ENCODE results near the gene RASAL1.

The RASAL1 gene

GRCh38 chr12:113088037-113088436, 47.5 kb downstream of the RASAL1 start:
- in situ Hi-C loops (cut with MboI; ENCODE audit: low pct_unique_long_range_greater_than_20kb, low sequenced_read_pairs): no loop called here
- no peak for DNase-seq

DNA sequence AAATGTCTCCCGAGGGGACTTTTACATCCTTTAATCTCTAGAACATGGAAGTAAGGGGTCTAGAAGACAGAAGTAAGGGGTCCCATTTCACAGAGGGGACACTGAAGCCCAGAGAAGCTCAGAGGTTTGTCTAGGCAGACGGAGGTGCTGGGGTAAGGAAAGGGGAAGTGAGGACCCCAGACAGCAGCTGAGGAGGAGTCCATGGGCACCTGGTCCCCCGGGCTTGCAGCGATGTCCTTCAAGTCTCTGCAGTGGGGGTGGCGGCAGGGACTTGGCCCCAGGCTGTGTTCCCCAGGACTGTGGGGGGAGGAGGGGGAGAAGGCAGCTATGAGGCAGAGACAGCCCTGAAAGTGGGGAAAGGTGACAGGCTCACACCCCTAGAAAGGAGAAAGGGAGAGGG, 48.4 kb downstream of the RASAL1 start:
- no peak for DNase-seq
- in situ Hi-C loops (cut with MboI; ENCODE audit: low pct_unique_long_range_greater_than_20kb, low sequenced_read_pairs): no loop called here

GRCh38 chr12:113086249-113087164, 49.1 kb downstream of the RASAL1 start:
- in situ Hi-C loops (cut with MboI; ENCODE audit: low pct_unique_long_range_greater_than_20kb, low sequenced_read_pairs): no loop called here
- DNase-seq: peak; percentile 43

- in situ Hi-C loops (cut with MboI; ENCODE audit: low pct_unique_long_range_greater_than_20kb, low sequenced_read_pairs): no loop called here
- no peak for DNase-seq
These were observed 51.6 kb downstream of the RASAL1 start for GRCh38 chr12:113083863-113084435.

DNA sequence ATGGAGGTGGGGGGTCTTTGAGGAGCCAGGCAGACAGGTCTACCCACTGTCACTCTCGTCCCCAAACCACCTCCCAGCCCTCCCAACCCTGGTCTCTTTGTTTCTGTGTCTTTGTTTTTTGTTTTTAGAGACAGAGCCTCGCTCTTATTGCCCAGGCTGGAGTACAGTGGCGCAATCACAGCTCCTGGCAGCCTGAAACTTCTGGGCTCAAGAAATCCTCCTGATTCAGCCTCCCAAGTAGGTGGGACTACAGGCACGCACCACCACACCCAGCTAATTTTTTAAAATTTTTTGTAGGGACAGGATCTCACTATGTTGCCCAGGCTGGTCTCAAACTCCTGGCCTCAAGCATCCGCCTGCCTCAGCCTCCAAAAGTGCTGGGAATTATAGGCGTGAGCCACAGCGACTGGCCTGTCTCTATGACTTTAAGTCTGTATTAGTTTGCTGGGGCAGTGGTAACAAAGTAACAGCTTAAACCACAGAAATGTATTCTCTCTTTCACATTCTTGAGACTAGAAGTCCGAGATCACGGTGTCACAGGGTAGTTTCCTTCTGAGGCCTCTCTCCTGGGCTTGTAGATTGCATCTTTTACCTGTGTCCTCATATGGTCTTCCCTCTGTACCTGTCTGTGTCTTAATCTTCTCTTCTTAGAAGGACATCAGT, 52.9 kb downstream of the RASAL1 start:
- DNase-seq: no peak
- in situ Hi-C loops (cut with MboI; ENCODE audit: low pct_unique_long_range_greater_than_20kb, low sequenced_read_pairs): no loop called here

GRCh38 chr12:113081873-113082272, 53.7 kb downstream of the RASAL1 start:
- in situ Hi-C loops (cut with MboI; ENCODE audit: low pct_unique_long_range_greater_than_20kb, low sequenced_read_pairs): no loop called here

GRCh38 chr12:113077859-113078255, 57.7 kb downstream of the RASAL1 start:
- in situ Hi-C loops (cut with MboI; ENCODE audit: low pct_unique_long_range_greater_than_20kb, low sequenced_read_pairs): no loop called here
- DNase-seq: no peak

More at GRCh38 chr12:113081873-113082272, 53.7 kb downstream of the RASAL1 start:
- DNase-seq: no peak

DNA sequence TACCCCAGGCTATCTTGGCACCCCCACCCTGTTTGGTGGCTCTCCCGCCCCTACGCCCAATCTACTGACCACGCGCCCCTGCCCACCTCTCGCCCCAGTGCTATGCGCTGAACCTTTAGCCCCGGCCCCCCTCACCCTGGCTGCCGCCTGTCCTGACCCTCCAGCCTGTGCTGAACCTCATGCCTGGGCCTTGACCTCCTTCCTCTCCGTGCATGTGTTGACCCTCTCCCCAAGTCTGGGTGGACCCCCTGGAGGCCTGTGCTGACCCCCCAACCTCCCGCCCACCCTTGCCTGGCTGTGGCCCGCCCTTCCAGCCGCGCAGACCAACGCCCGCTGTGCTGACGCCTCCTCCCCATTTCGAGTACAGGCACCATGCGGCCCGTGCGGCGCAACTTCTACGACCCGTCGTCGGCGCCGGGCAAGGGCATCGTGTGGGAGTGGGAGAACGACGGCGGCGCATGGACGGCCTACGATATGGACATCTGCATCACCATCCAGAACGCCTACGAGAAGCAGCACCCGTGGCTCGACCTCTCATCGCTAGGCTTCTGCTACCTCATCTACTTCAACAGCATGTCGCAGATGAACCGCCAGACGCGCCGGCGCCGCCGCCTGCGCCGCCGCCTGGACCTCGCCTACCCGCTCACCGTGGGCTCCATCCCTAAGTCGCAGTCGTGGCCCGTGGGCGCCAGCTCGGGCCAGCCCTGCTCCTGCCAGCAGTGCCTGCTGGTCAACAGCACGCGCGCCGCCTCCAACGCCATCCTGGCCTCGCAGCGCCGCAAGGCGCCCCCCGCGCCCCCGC, 58.3 kb downstream of the RASAL1 start:
- in situ Hi-C loops (cut with MboI; ENCODE audit: low pct_unique_long_range_greater_than_20kb, low sequenced_read_pairs): no loop called here
- no peak for DNase-seq

- DNase-seq: no peak
- in situ Hi-C loops (cut with MboI; ENCODE audit: low pct_unique_long_range_greater_than_20kb, low sequenced_read_pairs): no loop called here
These were observed 60.4 kb downstream of the RASAL1 start for GRCh38 chr12:113075137-113075683.

- no peak for DNase-seq
- in situ Hi-C loops (cut with MboI; ENCODE audit: low pct_unique_long_range_greater_than_20kb, low sequenced_read_pairs): no loop called here
These were observed 62.0 kb downstream of the RASAL1 start for GRCh38 chr12:113073586-113073985.

- no peak for DNase-seq
- in situ Hi-C loops (cut with MboI; ENCODE audit: low pct_unique_long_range_greater_than_20kb, low sequenced_read_pairs): no loop called here
These were observed 63.4 kb downstream of the RASAL1 start for GRCh38 chr12:113072136-113072535.

- in situ Hi-C loops (cut with MboI; ENCODE audit: low pct_unique_long_range_greater_than_20kb, low sequenced_read_pairs): no loop called here
- DNase-seq: no peak
These were observed 64.1 kb downstream of the RASAL1 start for GRCh38 chr12:113071135-113072112.

GRCh38 chr12:113070117-113070906, 65.2 kb downstream of the RASAL1 start:
- DNase-seq: peak; percentile 47
- in situ Hi-C loops (cut with MboI; ENCODE audit: low pct_unique_long_range_greater_than_20kb, low sequenced_read_pairs): no loop called here

DNA sequence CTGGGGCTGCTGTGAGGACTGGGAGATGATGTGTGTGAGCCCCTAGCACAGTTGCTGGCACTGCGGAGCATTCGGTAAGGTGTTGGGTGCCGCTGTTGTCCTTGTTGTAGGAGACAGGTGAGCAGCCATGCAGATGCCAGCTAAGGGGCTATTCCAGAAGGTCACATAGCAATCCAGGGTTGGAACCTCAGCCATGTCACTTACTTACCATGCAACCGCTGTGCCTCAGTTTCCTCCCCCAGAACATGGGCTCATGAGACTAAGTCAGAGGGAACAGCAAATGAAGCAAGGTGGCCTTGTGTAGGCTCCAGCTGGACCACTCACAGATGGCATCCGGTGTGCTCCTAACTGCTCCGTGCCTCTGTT, 65.8 kb downstream of the RASAL1 start:
- no peak for DNase-seq
- in situ Hi-C loops (cut with MboI; ENCODE audit: low pct_unique_long_range_greater_than_20kb, low sequenced_read_pairs): no loop called here

DNA sequence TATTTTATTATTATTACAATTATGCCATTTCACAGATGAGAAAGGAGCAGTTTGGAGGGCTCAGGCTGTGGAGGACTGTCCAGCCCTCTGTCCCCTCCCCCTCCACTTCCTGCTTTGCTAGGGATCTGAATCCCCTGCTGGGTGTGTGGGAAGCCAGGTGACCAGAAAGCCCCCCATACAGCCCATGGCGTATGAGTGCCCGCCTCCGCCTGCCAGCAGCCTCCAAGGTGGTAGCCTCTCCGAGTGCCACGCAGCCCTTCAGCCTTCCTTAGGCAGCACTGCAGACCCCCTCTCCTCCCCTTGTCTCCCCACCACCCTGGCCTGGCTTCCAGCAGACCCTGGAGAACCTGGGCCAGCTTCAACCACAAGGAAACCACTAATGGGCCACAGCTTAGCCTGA, 66.4 kb downstream of the RASAL1 start:
- in situ Hi-C loops (cut with MboI; ENCODE audit: low pct_unique_long_range_greater_than_20kb, low sequenced_read_pairs): no loop called here

GRCh38 chr12:113067987-113068935, 67.3 kb downstream of the RASAL1 start:
- DNase-seq: no peak
- in situ Hi-C loops (cut with MboI; ENCODE audit: low pct_unique_long_range_greater_than_20kb, low sequenced_read_pairs): no loop called here

More for the DNA sequence above, 66.4 kb downstream of the RASAL1 start:
- DNase-seq: no peak

All from KBM-7 (cell line).